GM12878 (cell line): ENCODE measurements around the gene CACNA1G. TPM values are rescaled to one million over a fixed set of nuclear protein-coding genes. Genes with fewer than 3 reads are reported as not detected.

Experiments used
- ATAC-seq: fragments of 200-7000 bp; cut with Tn5 transposase; 3 replicates; pipeline ENCODE4 v1.9.1; 2020; ENCODE audit warnings: mild to moderate bottlenecking, moderate library complexity
- BruUV-seq: library from RNA; stranded (reverse); fragments of 400-500 nt; replicated peaks from 2 replicates; lab custom pipeline; 2021; lab: Mats Ljungman, UMichigan
- CTCF ChIA-PET: fragments of 300-600 bp; sonication (Branson Sonifier 250); formaldehyde crosslinking; extraction: SDS; loops from one replicate; lab custom pipeline; 2021; ENCODE audit warnings: inconsistent platforms; lab: Yijun Ruan, JAX
- POLR2A ChIA-PET: fragments of 350-600 bp; formaldehyde crosslinking; extraction: SDS; loops from one replicate; lab custom pipeline; 2021; ENCODE audit warnings: inconsistent platforms; lab: Charles Lee
- RAD21 ChIA-PET: fragments of 300-600 bp; sonication (Branson Sonifier 250); formaldehyde crosslinking; loops from one replicate; lab custom pipeline; 2023; ENCODE audit warnings: antibody characterized with exemption; ENCODE audit not compliant: unreplicated experiment; lab: Charles Lee
- SMC1A ChIA-PET: fragments of 300-600 bp; sonication (Branson Sonifier 250); formaldehyde crosslinking; loops from one replicate; lab custom pipeline; 2023; ENCODE audit not compliant: unreplicated experiment, uncharacterized antibody; lab: Charles Lee
- DNase-seq: peaks from one replicate; pipeline ENCODE4 v3.0.0-alpha.2; 2011; ENCODE audit warnings: low read depth, low spot score
- FAIRE-seq: peaks from 3 replicates; lab custom pipeline; 2011; peaks lifted over from hg19 to GRCh38; lab: Jason Lieb, UNC
- H2AFZ ChIP-seq: 2 replicates; pipeline ENCODE4 v1.6.0; 2011; ENCODE audit warnings: low read depth, low read length, control low read depth; ENCODE audit not compliant: control insufficient read depth
- H3K27ac ChIP-seq: 2 replicates; pipeline ENCODE4 v1.5.1; 2011; ENCODE audit warnings: control low read depth; ENCODE audit not compliant: control insufficient read depth, insufficient read depth
- H3K27me3 ChIP-seq, 2 experiments: replicated peaks in 1 of 2; 2 replicates each; pipeline versions ENCODE4 v1.6.0 to v1.6.1; 2011; ENCODE audit warnings: low read length in 1 of 2; ENCODE audit not compliant: control insufficient read depth in 2 of 2, insufficient read depth in 2 of 2
- H3K36me3 ChIP-seq, 2 experiments: 2 replicates each; pipeline ENCODE4 v1.5.1; 2011; ENCODE audit warnings: low read length in 1 of 2; ENCODE audit not compliant: control insufficient read depth in 2 of 2, insufficient read depth in 2 of 2
- H3K4me1 ChIP-seq: 2 replicates; pipeline ENCODE4 v1.6.1; 2011; ENCODE audit warnings: mild to moderate bottlenecking, low read length, moderate library complexity, mixed read lengths; ENCODE audit not compliant: control insufficient read depth, insufficient read depth
- H3K4me2 ChIP-seq: 2 replicates; pipeline ENCODE4 v1.6.0; 2011; ENCODE audit warnings: control low read depth; ENCODE audit not compliant: control insufficient read depth, insufficient read depth
- H3K4me3 ChIP-seq: fragments of 200-600 bp; sonication (generic); 2 replicates; pipeline ENCODE4 v1.5.1; 2016
- H3K79me2 ChIP-seq: 2 replicates; pipeline ENCODE4 v1.6.0; 2011; ENCODE audit warnings: low read length; ENCODE audit not compliant: control insufficient read depth, insufficient read depth
- H3K9ac ChIP-seq: 2 replicates; pipeline ENCODE4 v1.8.0; 2011; ENCODE audit warnings: low read length, control low read depth, mixed read lengths; ENCODE audit not compliant: control insufficient read depth, insufficient read depth
- H3K9me3 ChIP-seq: replicated peaks from 3 replicates; pipeline ENCODE4 v1.5.1; 2011; ENCODE audit warnings: mild to moderate bottlenecking, low read length; ENCODE audit not compliant: control insufficient read depth, insufficient read depth
- H4K20me1 ChIP-seq: 2 replicates; pipeline ENCODE4 v1.6.0; 2011; ENCODE audit not compliant: control insufficient read depth, insufficient read depth
- CHD1 ChIP-seq: IDR thresholded peaks from 2 replicates; pipeline ENCODE4 v1.6.1; 2012; ENCODE audit warnings: low read depth, low read length, improper control_type of control experiment
- HSF1 ChIP-seq: fragments of 150-350 bp; IDR thresholded peaks from 2 replicates; pipeline ENCODE4 v1.6.1; 2014; ENCODE audit warnings: mild to moderate bottlenecking, low read depth, low read length
- JUND ChIP-seq: IDR thresholded peaks from 2 replicates; pipeline ENCODE4 v1.6.1; 2012; ENCODE audit warnings: low read depth, mild to moderate bottlenecking, low read length, improper control_type of control experiment, moderate library complexity
- KDM1A ChIP-seq: fragments of 200-600 bp; sonication (generic); IDR thresholded peaks from 2 replicates; pipeline ENCODE4 v1.6.1; 2016; ENCODE audit warnings: borderline replicate concordance
- RBBP5 ChIP-seq: fragments of 200-600 bp; sonication (generic); conservative IDR thresholded peaks from 2 replicates; pipeline ENCODE4 v1.6.1; 2016
- SREBF1 ChIP-seq: IDR thresholded peaks from 2 replicates; pipeline ENCODE4 v1.6.1; 2012; ENCODE audit warnings: mild to moderate bottlenecking, low read length
- TCF7 ChIP-seq: IDR thresholded peaks from 2 replicates; pipeline ENCODE4 v1.6.1; 2014; ENCODE audit warnings: antibody characterized with exemption, borderline replicate concordance
- ZNF384 ChIP-seq: IDR thresholded peaks from 2 replicates; pipeline ENCODE4 v1.6.1; 2012; ENCODE audit warnings: low read depth, mild to moderate bottlenecking, low read length, improper control_type of control experiment, borderline replicate concordance
- ZSCAN29 ChIP-seq: fragments of 450-650 bp; IDR thresholded peaks from 2 replicates; pipeline ENCODE4 v1.6.1; 2017; ENCODE audit warnings: mild to moderate bottlenecking, moderate library complexity
- WGBS: methylation state at CpG from one replicate; pipeline ENCODE4 v1.1.6; 2016; ENCODE audit warnings: low lambda C conversion rate; ENCODE audit not compliant: insufficient replicate concordance, insufficient coverage; ENCODE audit errors: missing lambda C conversion rate; 5-methylcytosine and 5-hydroxymethylcytosine counted together
- in situ Hi-C: fragments of 300-500 bp; cut with MboI; formaldehyde crosslinking; loops from 9 replicates; pipeline ENCODE4 v1.14.3; 2018; ENCODE audit warnings: mixed read lengths
- intact Hi-C: fragments of 100-400 bp; cut with micrococcal nuclease; formaldehyde crosslinking; loops from one replicate; pipeline ENCODE4 v1.14.2; 2022; ENCODE audit not compliant: unreplicated experiment
- polyA plus RNA-seq, 11 experiments: library from polyadenylated mRNA; depleted of rRNA in 4 of 11; unstranded in 6 of 11; stranded (reverse) in 5 of 11; fragments of >200 nt; fragmentation: Nextera tagmentation in 4 of 11; fragmentation: Illumina TruSeq in 1 of 11; extraction: Ambion mirVana in 4 of 11; extraction: Trizol in 1 of 11; gene quantifications; 1 replicate in 1 of 11; 2 replicates in 10 of 11; pipeline versions ENCODE4 v1.2.1 to v1.2.3, GENCODE V29; 2011 to 2016; ENCODE audit warnings: inconsistent platforms in 2 of 11, missing spikeins in 2 of 11, low read depth in 1 of 11
- total RNA-seq, 4 experiments: library from RNA; depleted of rRNA in 3 of 4; stranded (reverse); fragments of >200 nt in 3 of 4; fragmentation: Illumina TruSeq in 1 of 4; extraction: Trizol in 1 of 4; gene quantifications; 2 replicates each; pipeline versions ENCODE4 v1.2.1 to v1.2.3, GENCODE V29; 2013 to 2021
- TF ChIP-seq, protein P1 (sequence below), 3 experiments: IDR thresholded peaks in 2 of 3; conservative IDR thresholded peaks in 1 of 3; 2 replicates each; pipeline ENCODE4 v1.5.1; 2011; ENCODE audit warnings: low read depth in 3 of 3, low read length in 3 of 3, mild to moderate bottlenecking in 3 of 3, control low read depth in 2 of 3, moderate library complexity in 2 of 3, inconsistent platforms in 1 of 3, mixed read lengths in 1 of 3; ENCODE audit not compliant: control insufficient read depth in 2 of 3, insufficient read depth in 1 of 3; ENCODE audit errors: extremely low read depth in 1 of 3
- TF ChIP-seq, protein P2 (sequence below): fragments of 450-650 bp; formaldehyde crosslinking; IDR thresholded peaks from 2 replicates; pipeline ENCODE4 v1.5.0; 2022; ENCODE audit warnings: mild to moderate bottlenecking, missing genetic modification characterization
- TF ChIP-seq, protein P3 (sequence below): fragments of 450-650 bp; IDR thresholded peaks from 2 replicates; pipeline ENCODE4 v1.6.1; 2017; ENCODE audit warnings: mild to moderate bottlenecking, moderate library complexity
- TF ChIP-seq, protein P4 (sequence below): IDR thresholded peaks from 2 replicates; pipeline ENCODE4 v1.6.1; 2012; ENCODE audit warnings: low read depth, low read length, improper control_type of control experiment

The CACNA1G gene
- total and polyA plus RNA-seq, 10 of the 15 experiments (the other 5 are each of a cell fraction or from before 2014, with no cell fraction given) = 0.03 to 0.15 TPM; not detected in 8

DNA sequence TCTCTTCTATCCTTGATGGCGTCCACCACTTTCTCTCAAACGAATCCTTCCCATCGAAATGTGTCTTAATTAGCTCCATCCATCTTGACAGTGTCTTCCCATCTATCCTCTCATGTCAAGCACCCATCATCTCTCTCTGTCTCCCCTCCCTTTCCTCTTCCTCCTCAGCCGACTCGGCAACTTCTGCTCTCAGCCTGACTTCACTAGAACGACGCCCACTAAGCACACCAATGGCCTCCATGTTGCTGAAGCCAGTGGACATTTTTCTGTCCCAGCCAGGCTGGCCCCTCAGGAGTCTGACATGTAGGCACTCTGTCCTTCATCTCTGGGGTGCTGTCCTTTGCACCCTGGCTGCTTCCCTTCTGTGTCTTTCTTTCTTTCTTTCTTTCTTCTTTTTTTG is 16.0 kb upstream of the CACNA1G start:
- Histone ChIP-seq H3K79me2 (peaks cover 3% of the 10 kb centered on the region), H4K20me1 (no peaks in the 10 kb centered on the region), H3K4me1 (peaks cover 10% of the 10 kb centered on the region), H3K4me2 (no peak overlapping the region), H3K9ac (no peak overlapping the region), H3K4me3 (no peak overlapping the region), H3K27me3 (no peaks in the 10 kb centered on the region), H2AFZ (no peak overlapping the region), H3K9me3 (no peaks in the 10 kb centered on the region), H3K27ac (no peak overlapping the region), H3K36me3 (no peaks in the 10 kb centered on the region)
- CTCF ChIA-PET = interaction anchor here (1.0 to 1.4 kb wide), 3 partner anchors 62 to 153 kb away, joined by 3 to 6 read pairs (median 3); no protein-coding TSS in a partner anchor
- SMC1A ChIA-PET = interaction anchor here (1.1 kb wide), 1 partner anchor 65 kb away, joined by 3 read pairs; no protein-coding TSS in a partner anchor
- ATAC-seq (no peak), FAIRE-seq (no peak), DNase-seq (no peak)
- in situ Hi-C loops = loop anchor here (5.0 to 10.0 kb wide), 4 partner anchors 48 to 410 kb away; no protein-coding TSS in a partner anchor
- intact Hi-C loops = loop anchor here (10.0 kb wide), 1 partner anchor 410 kb away; no protein-coding TSS in a partner anchor
- RAD21 ChIA-PET = no interaction called here
- POLR2A ChIA-PET = no interaction called here
- WGBS = 44% methylated on average over 7 of the region's 7 CpGs
- BruUV-seq = no TSS peak
- TF ChIP-seq ZSCAN29 (no peak), ZNF384 (no peak), CHD1 (no peak), SREBF1 (no peak), TCF7 (no peak), HSF1 (no peak), KDM1A (no peak), JUND (no peak), RBBP5 (no peak)
- TF ChIP-seq, protein P1, sequence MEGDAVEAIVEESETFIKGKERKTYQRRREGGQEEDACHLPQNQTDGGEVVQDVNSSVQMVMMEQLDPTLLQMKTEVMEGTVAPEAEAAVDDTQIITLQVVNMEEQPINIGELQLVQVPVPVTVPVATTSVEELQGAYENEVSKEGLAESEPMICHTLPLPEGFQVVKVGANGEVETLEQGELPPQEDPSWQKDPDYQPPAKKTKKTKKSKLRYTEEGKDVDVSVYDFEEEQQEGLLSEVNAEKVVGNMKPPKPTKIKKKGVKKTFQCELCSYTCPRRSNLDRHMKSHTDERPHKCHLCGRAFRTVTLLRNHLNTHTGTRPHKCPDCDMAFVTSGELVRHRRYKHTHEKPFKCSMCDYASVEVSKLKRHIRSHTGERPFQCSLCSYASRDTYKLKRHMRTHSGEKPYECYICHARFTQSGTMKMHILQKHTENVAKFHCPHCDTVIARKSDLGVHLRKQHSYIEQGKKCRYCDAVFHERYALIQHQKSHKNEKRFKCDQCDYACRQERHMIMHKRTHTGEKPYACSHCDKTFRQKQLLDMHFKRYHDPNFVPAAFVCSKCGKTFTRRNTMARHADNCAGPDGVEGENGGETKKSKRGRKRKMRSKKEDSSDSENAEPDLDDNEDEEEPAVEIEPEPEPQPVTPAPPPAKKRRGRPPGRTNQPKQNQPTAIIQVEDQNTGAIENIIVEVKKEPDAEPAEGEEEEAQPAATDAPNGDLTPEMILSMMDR (IDR thresholded peaks at IDR 0.05 in 2 of 3, conservative IDR thresholded peaks at IDR 0.05 in 1 of 3; ENCODE audit: control insufficient read depth in 2 of 3, extremely low read depth in 1 of 3, insufficient read depth in 1 of 3, low read depth in 3 of 3, low read length in 3 of 3) = no peak
- TF ChIP-seq, protein P2, sequence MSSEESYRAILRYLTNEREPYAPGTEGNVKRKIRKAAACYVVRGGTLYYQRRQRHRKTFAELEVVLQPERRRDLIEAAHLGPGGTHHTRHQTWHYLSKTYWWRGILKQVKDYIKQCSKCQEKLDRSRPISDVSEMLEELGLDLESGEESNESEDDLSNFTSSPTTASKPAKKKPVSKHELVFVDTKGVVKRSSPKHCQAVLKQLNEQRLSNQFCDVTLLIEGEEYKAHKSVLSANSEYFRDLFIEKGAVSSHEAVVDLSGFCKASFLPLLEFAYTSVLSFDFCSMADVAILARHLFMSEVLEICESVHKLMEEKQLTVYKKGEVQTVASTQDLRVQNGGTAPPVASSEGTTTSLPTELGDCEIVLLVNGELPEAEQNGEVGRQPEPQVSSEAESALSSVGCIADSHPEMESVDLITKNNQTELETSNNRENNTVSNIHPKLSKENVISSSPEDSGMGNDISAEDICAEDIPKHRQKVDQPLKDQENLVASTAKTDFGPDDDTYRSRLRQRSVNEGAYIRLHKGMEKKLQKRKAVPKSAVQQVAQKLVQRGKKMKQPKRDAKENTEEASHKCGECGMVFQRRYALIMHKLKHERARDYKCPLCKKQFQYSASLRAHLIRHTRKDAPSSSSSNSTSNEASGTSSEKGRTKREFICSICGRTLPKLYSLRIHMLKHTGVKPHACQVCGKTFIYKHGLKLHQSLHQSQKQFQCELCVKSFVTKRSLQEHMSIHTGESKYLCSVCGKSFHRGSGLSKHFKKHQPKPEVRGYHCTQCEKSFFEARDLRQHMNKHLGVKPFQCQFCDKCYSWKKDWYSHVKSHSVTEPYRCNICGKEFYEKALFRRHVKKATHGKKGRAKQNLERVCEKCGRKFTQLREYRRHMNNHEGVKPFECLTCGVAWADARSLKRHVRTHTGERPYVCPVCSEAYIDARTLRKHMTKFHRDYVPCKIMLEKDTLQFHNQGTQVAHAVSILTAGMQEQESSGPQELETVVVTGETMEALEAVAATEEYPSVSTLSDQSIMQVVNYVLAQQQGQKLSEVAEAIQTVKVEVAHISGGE (CRISPR knock-in tag) = no peak
- TF ChIP-seq, protein P3, sequence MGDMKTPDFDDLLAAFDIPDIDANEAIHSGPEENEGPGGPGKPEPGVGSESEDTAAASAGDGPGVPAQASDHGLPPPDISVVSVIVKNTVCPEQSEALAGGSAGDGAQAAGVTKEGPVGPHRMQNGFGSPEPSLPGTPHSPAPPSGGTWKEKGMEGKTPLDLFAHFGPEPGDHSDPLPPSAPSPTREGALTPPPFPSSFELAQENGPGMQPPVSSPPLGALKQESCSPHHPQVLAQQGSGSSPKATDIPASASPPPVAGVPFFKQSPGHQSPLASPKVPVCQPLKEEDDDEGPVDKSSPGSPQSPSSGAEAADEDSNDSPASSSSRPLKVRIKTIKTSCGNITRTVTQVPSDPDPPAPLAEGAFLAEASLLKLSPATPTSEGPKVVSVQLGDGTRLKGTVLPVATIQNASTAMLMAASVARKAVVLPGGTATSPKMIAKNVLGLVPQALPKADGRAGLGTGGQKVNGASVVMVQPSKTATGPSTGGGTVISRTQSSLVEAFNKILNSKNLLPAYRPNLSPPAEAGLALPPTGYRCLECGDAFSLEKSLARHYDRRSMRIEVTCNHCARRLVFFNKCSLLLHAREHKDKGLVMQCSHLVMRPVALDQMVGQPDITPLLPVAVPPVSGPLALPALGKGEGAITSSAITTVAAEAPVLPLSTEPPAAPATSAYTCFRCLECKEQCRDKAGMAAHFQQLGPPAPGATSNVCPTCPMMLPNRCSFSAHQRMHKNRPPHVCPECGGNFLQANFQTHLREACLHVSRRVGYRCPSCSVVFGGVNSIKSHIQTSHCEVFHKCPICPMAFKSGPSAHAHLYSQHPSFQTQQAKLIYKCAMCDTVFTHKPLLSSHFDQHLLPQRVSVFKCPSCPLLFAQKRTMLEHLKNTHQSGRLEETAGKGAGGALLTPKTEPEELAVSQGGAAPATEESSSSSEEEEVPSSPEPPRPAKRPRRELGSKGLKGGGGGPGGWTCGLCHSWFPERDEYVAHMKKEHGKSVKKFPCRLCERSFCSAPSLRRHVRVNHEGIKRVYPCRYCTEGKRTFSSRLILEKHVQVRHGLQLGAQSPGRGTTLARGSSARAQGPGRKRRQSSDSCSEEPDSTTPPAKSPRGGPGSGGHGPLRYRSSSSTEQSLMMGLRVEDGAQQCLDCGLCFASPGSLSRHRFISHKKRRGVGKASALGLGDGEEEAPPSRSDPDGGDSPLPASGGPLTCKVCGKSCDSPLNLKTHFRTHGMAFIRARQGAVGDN = no peak
- TF ChIP-seq, protein P4, sequence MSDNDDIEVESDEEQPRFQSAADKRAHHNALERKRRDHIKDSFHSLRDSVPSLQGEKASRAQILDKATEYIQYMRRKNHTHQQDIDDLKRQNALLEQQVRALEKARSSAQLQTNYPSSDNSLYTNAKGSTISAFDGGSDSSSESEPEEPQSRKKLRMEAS = no peak
